ENCODE results near the gene CMPK1.

CMPK1 gene

GRCh38 chr1:47331875-47332274 is 1.7 kb upstream of the CMPK1 start:
- TF ChIP-seq CTCF (IDR thresholded peaks at IDR 0.05; ENCODE audit: low read length, missing control alignments) = no peak
- DNase-seq (ENCODE audit: low read depth) = no peak

GRCh38 chr1:47332779-47333577 is 612 bp upstream of the CMPK1 start:
- no peak for DNase-seq (ENCODE audit: low read depth)
- peak overlapping the region; percentile 94 for H3K4me3 ChIP-seq (replicated peaks; ENCODE audit: low read depth, low read length)
- TF ChIP-seq CTCF (IDR thresholded peaks at IDR 0.05; ENCODE audit: low read length, missing control alignments) = no peak

More at GRCh38 chr1:47331875-47332274, 1.7 kb upstream of the CMPK1 start:
- no peak overlapping the region for H3K4me3 ChIP-seq (replicated peaks; ENCODE audit: low read depth, low read length)

GRCh38 chr1:47333922-47334764 is 553 bp downstream of the CMPK1 start:
- peak; percentile 72 for DNase-seq (ENCODE audit: low read depth)
- peak overlapping the region; percentile 94 for H3K4me3 ChIP-seq (replicated peaks; ENCODE audit: low read depth, low read length)
- peak; percentile 10 for TF ChIP-seq CTCF (IDR thresholded peaks at IDR 0.05; ENCODE audit: low read length, missing control alignments)

- H3K4me3 ChIP-seq (replicated peaks; ENCODE audit: low read depth, low read length) = peak overlapping the region; percentile 94
- no peak for TF ChIP-seq CTCF (IDR thresholded peaks at IDR 0.05; ENCODE audit: low read length, missing control alignments)
- DNase-seq (ENCODE audit: low read depth) = no peak
These were observed 1.3 kb downstream of the CMPK1 start for GRCh38 chr1:47334765-47335435.

GRCh38 chr1:47337350-47337749 is 3.8 kb downstream of the CMPK1 start:
- no peak for DNase-seq (ENCODE audit: low read depth)
- no peak for TF ChIP-seq CTCF (IDR thresholded peaks at IDR 0.05; ENCODE audit: low read length, missing control alignments)
- H3K4me3 ChIP-seq (replicated peaks; ENCODE audit: low read depth, low read length) = no peak overlapping the region

GRCh38 chr1:47338249-47339077 is 4.9 kb downstream of the CMPK1 start:
- no peak for TF ChIP-seq CTCF (IDR thresholded peaks at IDR 0.05; ENCODE audit: low read length, missing control alignments)
- no peak overlapping the region for H3K4me3 ChIP-seq (replicated peaks; ENCODE audit: low read depth, low read length)
- DNase-seq (ENCODE audit: low read depth) = no peak

All from fibroblast of pulmonary artery (primary cell).